Activated CD4-positive, CD25-positive, alpha-beta regulatory T cell treated with anti-CD3 and anti-CD28 coated beads, Interleukin-2, amount 50 U/mL, for 16 hours (primary cell): ENCODE measurements around the gene SMIM45.

ENCODE experiments used
- DNase-seq: peaks from one replicate; pipeline ENCODE4 v3.0.0-alpha.2; 2020; ENCODE audit warnings: low read depth, low spot score

SMIM45 gene

DNA sequence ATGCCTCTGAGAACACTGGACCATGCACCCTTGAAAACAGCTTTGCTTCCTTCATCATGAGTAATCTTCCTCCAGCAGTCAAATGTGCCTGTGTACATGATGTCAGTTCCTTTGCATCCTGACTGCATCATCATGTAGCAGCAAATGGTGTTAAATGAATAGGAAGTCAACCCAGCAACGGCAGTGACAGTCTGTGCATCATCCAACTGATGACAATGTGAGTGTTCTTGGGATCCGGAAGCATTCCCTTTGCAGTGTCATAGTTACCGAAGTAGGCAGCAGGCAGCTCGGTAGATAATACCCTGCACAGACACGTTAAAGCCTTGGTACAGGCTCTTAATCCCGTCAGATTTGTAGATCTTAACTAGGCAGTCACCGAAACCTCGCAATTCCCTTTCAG, 49.2 kb downstream of the SMIM45 start:
- DNase-seq = no peak

DNA sequence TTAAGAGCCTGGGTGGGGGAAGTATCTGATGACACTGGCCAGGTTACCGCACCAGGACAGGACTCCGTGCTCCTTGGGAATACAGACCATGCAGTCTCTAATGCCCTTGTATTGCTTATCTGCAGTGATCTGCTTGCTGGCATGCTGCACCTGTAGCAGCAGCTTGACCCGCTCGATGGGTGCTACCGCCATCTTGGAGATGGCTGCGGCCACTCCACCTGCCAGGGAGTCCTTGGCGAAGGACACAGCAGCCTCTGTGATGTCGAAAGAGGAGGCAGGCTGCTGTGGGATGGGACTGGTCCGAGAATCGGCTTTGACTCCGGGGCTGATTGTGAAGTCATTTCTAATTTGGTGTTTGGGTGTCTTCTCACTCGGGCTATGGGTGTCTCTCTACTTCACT, 49.8 kb downstream of the SMIM45 start:
- no peak for DNase-seq

DNA sequence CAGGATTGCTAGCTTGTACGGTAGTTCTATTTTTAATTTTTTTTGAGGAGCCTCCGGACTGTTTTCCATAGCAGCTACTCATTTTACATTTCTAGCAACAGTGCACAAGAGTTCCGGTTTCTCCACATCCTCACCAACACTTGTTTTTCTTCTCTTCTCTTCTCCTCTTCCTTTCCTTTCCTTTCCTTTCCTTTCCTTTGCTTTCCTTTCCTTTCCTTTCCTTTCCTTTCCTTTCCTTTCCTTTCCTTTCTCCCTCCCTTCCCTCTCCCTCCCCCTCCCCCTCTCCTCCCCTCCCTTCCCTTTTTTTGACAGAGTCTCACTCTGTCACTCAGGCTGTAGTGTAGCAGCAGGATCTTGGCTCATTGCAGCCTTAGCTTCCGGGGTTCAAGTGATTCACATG, 56.0 kb downstream of the SMIM45 start:
- DNase-seq = no peak
